GM19099 (cell line): ENCODE data around the gene VKORC1L1.

Source experiments
- POLR2A ChIP-seq: IDR thresholded peaks from 3 replicates; pipeline ENCODE4 v1.6.1; 2011; ENCODE audit warnings: low read depth; ENCODE audit not compliant: insufficient read length; ENCODE audit errors: extremely low read depth

The VKORC1L1 gene

GRCh38 chr7:65924193-65924592, 51.3 kb downstream of the VKORC1L1 start:
- TF ChIP-seq POLR2A, result no peak

GRCh38 chr7:65925040-65925439, 52.2 kb downstream of the VKORC1L1 start:
- no peak for TF ChIP-seq POLR2A

DNA sequence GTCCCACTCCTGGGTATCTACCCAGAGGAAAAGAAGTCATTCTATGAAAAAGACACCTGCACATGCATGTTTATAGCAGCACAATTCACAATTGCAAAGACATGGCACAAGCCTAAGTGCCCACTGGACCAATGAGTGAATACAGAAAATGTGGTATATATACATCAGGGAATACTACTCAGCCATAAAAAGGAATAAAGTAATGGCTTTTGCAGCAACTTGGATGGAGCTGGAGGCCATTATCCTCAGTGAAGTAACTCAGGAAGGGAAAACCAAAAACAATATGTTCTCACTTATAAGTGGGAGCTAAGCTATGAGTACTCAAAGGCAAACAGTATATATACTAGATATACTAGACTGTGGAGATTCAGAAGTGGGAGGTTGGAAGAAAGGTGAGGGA, 53.7 kb downstream of the VKORC1L1 start:
- no peak for TF ChIP-seq POLR2A

DNA sequence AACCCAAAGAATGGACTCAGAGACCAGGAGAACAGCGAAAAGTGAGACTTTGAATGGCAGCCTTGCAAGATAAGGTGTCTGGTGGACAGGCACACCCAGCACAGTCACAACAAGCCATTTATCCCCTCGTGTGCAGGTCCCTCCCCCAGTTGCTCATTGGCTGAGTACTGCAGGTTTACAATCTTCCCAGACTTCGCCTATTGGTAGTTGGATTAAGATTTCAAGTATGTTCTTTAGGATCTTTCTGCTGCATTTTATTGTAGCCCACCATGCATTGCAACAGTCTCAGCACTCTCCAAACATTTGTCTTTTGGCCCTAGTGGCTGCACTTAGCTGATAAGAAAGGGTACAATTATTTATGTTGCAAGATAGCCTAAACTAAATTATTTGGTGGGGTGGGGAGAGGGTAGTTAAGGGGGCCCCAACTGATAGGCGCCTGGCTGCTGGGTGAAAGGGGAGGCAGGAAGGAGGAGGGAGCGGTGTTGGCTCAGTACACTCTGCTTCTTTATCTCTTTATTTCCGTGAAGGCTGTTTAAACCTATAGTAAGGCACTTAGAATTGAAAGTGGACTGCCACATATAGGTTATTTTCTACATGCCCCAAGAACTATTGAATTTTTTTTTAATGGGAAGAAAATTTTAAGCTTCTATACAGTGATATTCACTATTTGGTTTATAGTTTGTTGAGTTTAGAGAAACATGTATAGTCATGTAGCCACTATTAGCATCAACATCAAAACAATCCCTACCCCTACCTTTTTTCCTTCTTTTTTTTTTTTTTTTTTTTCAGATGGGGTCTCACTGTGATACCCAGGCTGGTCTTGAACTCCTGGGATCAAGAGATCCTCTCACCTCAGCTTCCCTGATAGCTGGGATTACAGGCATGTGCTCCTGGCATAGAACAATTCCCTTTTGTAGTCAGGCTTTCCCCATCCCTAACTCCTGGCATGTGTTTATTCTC, 54.9 kb downstream of the VKORC1L1 start:
- TF ChIP-seq POLR2A, result no peak

DNA sequence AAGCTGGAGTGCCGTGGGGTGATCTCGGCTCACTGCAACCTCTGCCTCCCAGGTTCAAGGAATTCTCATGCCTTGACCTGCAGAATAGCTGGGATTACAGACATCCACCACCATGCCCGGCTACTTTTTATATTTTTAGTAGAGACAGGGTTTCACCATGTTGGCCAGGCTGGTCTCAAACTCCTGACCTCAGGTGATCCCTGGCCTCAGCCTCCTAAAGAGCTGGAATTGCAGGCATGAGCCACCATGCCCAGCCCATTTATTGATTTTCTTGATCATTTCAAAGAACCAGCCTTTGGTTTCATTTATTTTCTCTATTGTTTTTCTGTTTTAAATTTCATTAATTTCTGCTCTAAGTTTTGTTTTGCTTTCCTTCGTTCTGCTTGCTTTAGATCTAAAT, 58.8 kb downstream of the VKORC1L1 start:
- no peak for TF ChIP-seq POLR2A

- TF ChIP-seq POLR2A, result no peak
These were observed 64.4 kb downstream of the VKORC1L1 start for GRCh38 chr7:65937296-65937695.

DNA sequence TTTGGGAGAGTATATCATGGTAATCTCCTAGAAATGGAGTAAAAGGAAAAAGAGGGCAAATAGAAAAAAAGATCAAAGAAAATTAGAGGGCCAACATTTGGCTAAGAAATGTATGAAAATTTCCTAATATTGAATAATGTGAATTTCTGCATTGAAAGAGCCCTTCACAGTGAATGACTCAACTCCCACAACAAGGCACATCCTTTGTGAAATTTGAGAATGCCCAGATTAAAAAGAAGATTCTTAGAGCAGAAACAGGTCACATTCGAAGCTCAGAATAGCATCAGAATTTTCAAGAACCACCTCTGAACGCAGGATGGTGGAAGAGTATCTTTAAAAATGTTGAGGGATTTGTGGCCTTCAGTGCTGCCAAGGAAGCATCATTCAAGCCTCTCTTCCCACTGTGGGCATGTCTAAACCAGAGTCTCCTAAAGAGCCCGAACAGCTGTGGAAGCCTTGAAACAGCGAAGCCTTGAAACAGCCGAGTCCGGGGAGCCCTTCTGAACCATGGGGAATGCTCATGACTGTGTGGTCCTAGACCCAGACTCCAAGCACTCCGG, 65.5 kb downstream of the VKORC1L1 start:
- no peak for TF ChIP-seq POLR2A

GRCh38 chr7:65946904-65947303, 74.0 kb downstream of the VKORC1L1 start:
- no peak for TF ChIP-seq POLR2A

DNA sequence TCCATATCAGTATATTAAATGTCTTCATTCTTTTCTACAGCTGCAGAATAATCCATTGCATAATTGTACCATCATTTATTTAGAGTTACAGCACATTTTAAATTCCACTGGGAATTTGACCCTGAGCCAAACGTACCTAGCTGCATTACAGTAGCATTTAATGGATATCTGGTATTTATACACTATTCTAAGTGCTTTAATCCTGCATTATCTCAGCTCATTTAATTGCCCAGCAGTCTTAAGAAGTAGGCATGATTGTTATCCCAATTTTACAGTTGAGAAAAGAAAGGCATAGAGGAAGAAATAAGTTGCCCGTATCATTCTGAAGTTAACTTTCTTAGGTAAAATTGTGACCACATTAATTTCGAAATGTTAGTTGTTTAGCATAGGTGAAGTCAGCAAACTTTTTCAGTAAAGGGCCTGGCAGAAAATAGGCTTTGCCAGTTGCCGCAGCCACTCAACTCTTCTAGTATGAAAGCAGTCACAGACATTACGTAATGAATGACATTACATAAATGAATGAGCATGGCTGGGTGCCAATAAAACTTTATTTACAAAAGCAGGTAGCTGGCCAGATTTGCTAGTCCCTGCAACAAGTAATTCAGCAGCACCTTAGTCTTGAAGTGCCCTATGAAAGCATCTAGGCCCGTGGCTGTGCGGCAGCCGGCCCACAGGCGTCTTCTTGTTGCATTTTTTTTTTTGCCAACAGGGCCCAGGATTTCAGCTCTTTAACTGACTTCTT, 79.1 kb downstream of the VKORC1L1 start:
- TF ChIP-seq POLR2A, result no peak

- TF ChIP-seq POLR2A, result no peak
These were observed 80.3 kb downstream of the VKORC1L1 start for GRCh38 chr7:65953001-65953720.

- no peak for TF ChIP-seq POLR2A
These were observed 81.1 kb downstream of the VKORC1L1 start for GRCh38 chr7:65953890-65954450.

DNA sequence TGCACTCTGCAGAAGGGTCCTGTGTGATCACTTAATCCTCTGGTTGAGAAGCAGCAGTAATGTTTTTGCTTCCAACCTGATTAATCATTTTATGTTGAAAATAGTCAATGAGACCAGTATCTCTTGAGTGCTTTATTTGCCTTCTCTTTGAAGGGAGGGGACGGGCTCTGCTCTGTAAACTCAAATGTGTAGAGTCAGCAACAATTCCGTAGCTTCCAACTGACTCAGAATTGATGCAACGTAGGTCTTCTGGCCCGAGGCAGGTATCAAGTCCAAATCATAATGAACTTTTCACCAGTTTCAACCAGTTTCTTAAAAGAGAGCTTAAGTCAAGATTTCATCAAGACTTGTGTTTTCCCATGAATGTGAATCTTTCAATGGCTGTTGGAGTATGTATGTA, 82.8 kb downstream of the VKORC1L1 start:
- TF ChIP-seq POLR2A, result no peak

GRCh38 chr7:65960351-65961074, 87.6 kb downstream of the VKORC1L1 start:
- no peak for TF ChIP-seq POLR2A

- no peak for TF ChIP-seq POLR2A
These were observed 89.2 kb downstream of the VKORC1L1 start for GRCh38 chr7:65962033-65962432.
